WTC11 (cell line): ENCODE measurements around the gene U2SURP. TPM values are rescaled to one million over a fixed set of nuclear protein-coding genes. Genes with fewer than 3 reads are reported as not detected.

Experiments used
- ATAC-seq: fragments of 200-7000 bp; cut with Tn5 transposase; 2 replicates; pipeline ENCODE4 v1.10.0; 2021; ENCODE audit warnings: mild to moderate bottlenecking, moderate library complexity
- CTCF ChIA-PET: fragments of 300-600 bp; sonication (Branson Sonifier 250); formaldehyde crosslinking; loops from one replicate; lab custom pipeline; 2021; ENCODE audit warnings: antibody characterized with exemption; lab: Charles Lee
- POLR2A ChIA-PET: fragments of 350-600 bp; sonication (Branson Sonifier 250); formaldehyde crosslinking; loops from one replicate; lab custom pipeline; 2021; ENCODE audit warnings: antibody characterized with exemption; lab: Charles Lee
- DNase-seq: peaks from one replicate; pipeline ENCODE4 v3.0.0; 2021; ENCODE audit warnings: low spot score
- H3K27ac Mint-ChIP-seq: 2 replicates; pipeline ENCODE4 v1.8.0; 2021; ENCODE audit warnings: mixed read lengths
- H3K27me3 Mint-ChIP-seq: 2 replicates; pipeline ENCODE4 v1.8.0; 2021; ENCODE audit warnings: low read depth, mild to moderate bottlenecking, moderate library complexity, mixed read lengths
- H3K36me3 Mint-ChIP-seq: 2 replicates; pipeline ENCODE4 v1.8.0; 2021; ENCODE audit warnings: mixed read lengths
- H3K4me1 Mint-ChIP-seq: 2 replicates; pipeline ENCODE4 v1.8.0; 2022; ENCODE audit warnings: mixed read lengths
- H3K4me3 Mint-ChIP-seq: 2 replicates; pipeline ENCODE4 v1.8.0; 2021; ENCODE audit warnings: mild to moderate bottlenecking, moderate library complexity, mixed read lengths
- H3K9me3 Mint-ChIP-seq: 2 replicates; pipeline ENCODE4 v1.8.0; 2021; ENCODE audit warnings: mixed read lengths
- AR ChIP-seq: fragments of 250-450 bp; sonication (Bioruptor Pico); IDR thresholded peaks from 2 replicates; pipeline ENCODE4 v1.9.0; 2021; ENCODE audit warnings: mild to moderate bottlenecking
- ARID4B ChIP-seq: sonication (generic); formaldehyde crosslinking; IDR thresholded peaks from 2 replicates; pipeline ENCODE4 v1.8.0; 2023; ENCODE audit warnings: missing genetic modification reagents, mild to moderate bottlenecking, borderline replicate concordance
- CREB1 ChIP-seq: sonication (generic); formaldehyde crosslinking; IDR thresholded peaks from 2 replicates; pipeline ENCODE4 v1.8.0; 2023; ENCODE audit warnings: mild to moderate bottlenecking, missing genetic modification reagents
- E2F1 ChIP-seq: sonication (generic); formaldehyde crosslinking; IDR thresholded peaks from 2 replicates; pipeline ENCODE4 v1.8.0; 2022; ENCODE audit warnings: mild to moderate bottlenecking, missing genetic modification reagents
- FOXJ3 ChIP-seq: sonication (generic); formaldehyde crosslinking; IDR thresholded peaks from 2 replicates; pipeline ENCODE4 v1.9.0; 2021; ENCODE audit warnings: missing genetic modification reagents, mild to moderate bottlenecking, borderline replicate concordance
- IRF1 ChIP-seq: sonication (generic); formaldehyde crosslinking; IDR thresholded peaks from 2 replicates; pipeline ENCODE4 v1.8.0; 2023; ENCODE audit warnings: missing genetic modification reagents
- IRF2 ChIP-seq: sonication (generic); formaldehyde crosslinking; IDR thresholded peaks from 2 replicates; pipeline ENCODE4 v1.8.0; 2022; ENCODE audit warnings: low read depth, missing genetic modification reagents, borderline replicate concordance
- JUN ChIP-seq: sonication (generic); formaldehyde crosslinking; IDR thresholded peaks from 2 replicates; pipeline ENCODE4 v1.8.0; 2023; ENCODE audit warnings: mild to moderate bottlenecking, missing genetic modification reagents
- MLX ChIP-seq: sonication (generic); formaldehyde crosslinking; IDR thresholded peaks from 2 replicates; pipeline ENCODE4 v1.8.1; 2023; ENCODE audit warnings: mild to moderate bottlenecking, missing genetic modification reagents, moderate library complexity
- MXD4 ChIP-seq: fragments of 250-450 bp; sonication (Bioruptor Pico); IDR thresholded peaks from 2 replicates; pipeline ENCODE4 v1.8.0; 2021; ENCODE audit warnings: mild to moderate bottlenecking, moderate library complexity, borderline replicate concordance
- MYBL2 ChIP-seq: sonication (generic); formaldehyde crosslinking; IDR thresholded peaks from 2 replicates; pipeline ENCODE4 v1.8.1; 2023; ENCODE audit warnings: mild to moderate bottlenecking, moderate library complexity, missing genetic modification reagents
- NFATC4 ChIP-seq: fragments of 250-450 bp; sonication (Bioruptor Pico); IDR thresholded peaks from 2 replicates; pipeline ENCODE4 v1.9.0; 2021; ENCODE audit warnings: mild to moderate bottlenecking
- NFE2L1 ChIP-seq: sonication (generic); formaldehyde crosslinking; IDR thresholded peaks from 2 replicates; pipeline ENCODE4 v1.8.1; 2023; ENCODE audit warnings: missing genetic modification reagents
- PRDM15 ChIP-seq: sonication (generic); formaldehyde crosslinking; IDR thresholded peaks from 2 replicates; pipeline ENCODE4 v1.8.0; 2022; ENCODE audit warnings: missing genetic modification reagents
- PRRX2 ChIP-seq: fragments of 250-450 bp; sonication (Bioruptor Pico); IDR thresholded peaks from 2 replicates; pipeline ENCODE4 v1.8.0; 2021; ENCODE audit warnings: mild to moderate bottlenecking
- RORB ChIP-seq: fragments of 250-450 bp; sonication (Bioruptor Pico); IDR thresholded peaks from 2 replicates; pipeline ENCODE4 v1.9.0; 2021; ENCODE audit warnings: mild to moderate bottlenecking
- TEAD4 ChIP-seq: sonication (generic); formaldehyde crosslinking; IDR thresholded peaks from 2 replicates; pipeline ENCODE4 v1.8.0; 2022; ENCODE audit warnings: mild to moderate bottlenecking, missing genetic modification reagents
- ZBTB21 ChIP-seq: sonication (generic); formaldehyde crosslinking; IDR thresholded peaks from 2 replicates; pipeline ENCODE4 v1.8.1; 2023; ENCODE audit warnings: mild to moderate bottlenecking, missing genetic modification reagents, borderline replicate concordance
- ZMAT4 ChIP-seq: fragments of 250-450 bp; sonication (Bioruptor Pico); IDR thresholded peaks from 2 replicates; pipeline ENCODE4 v1.9.0; 2021; ENCODE audit warnings: mild to moderate bottlenecking
- ZNF121 ChIP-seq: sonication (generic); formaldehyde crosslinking; IDR thresholded peaks from 2 replicates; pipeline ENCODE4 v1.8.0; 2023; ENCODE audit warnings: missing genetic modification reagents
- ZNF263 ChIP-seq: sonication (generic); formaldehyde crosslinking; IDR thresholded peaks from 2 replicates; pipeline ENCODE4 v1.8.1; 2022; ENCODE audit warnings: low read depth, mild to moderate bottlenecking, moderate library complexity, missing genetic modification reagents
- ZNF671 ChIP-seq: fragments of 250-450 bp; sonication (Bioruptor Pico); IDR thresholded peaks from 2 replicates; pipeline ENCODE4 v1.8.0; 2021; ENCODE audit warnings: mild to moderate bottlenecking
- total RNA-seq: library from RNA; stranded (reverse); gene quantifications from 3 replicates; pipeline ENCODE4 v1.2.3, GENCODE V29; 2021

U2SURP gene
- total RNA-seq, 1 experiment from 2014 or later = 133 TPM

GRCh38 chr3:143054011-143054410, 52.6 kb downstream of the U2SURP start:
- DNase-seq = no peak
- Mint-ChIP-seq H3K27me3 (no peaks in the 10 kb centered on the region), H3K4me1 (0 out of 2 replicates have a peak, but pooled peaks cover 2% of the 10 kb centered on the region), H3K36me3 (peaks cover 56% of the 10 kb centered on the region), H3K9me3 (no peaks in the 10 kb centered on the region), H3K4me3 (no peak overlapping the region), H3K27ac (no peak overlapping the region)
- POLR2A ChIA-PET = no interaction called here
- CTCF ChIA-PET = no interaction called here
- TF ChIP-seq NFE2L1 (no peak), E2F1 (CRISPR knock-in tag) (no peak), ZNF263 (CRISPR knock-in tag) (no peak), ARID4B (CRISPR knock-in tag) (no peak), JUN (CRISPR knock-in tag) (no peak), FOXJ3 (CRISPR knock-in tag) (no peak), ZBTB21 (CRISPR knock-in tag) (no peak), IRF2 (no peak), CREB1 (CRISPR knock-in tag) (no peak)
- no peak for ATAC-seq

GRCh38 chr3:143056372-143056771, 55.0 kb downstream of the U2SURP start:
- H3K27me3 Mint-ChIP-seq = no peaks in the 10 kb centered on the region
- no peak overlapping the region for H3K4me3 Mint-ChIP-seq
- ATAC-seq (no peak), DNase-seq (no peak)
- TF ChIP-seq AR (CRISPR knock-in tag) (no peak), IRF2 (no peak), NFATC4 (no peak), TEAD4 (no peak), ZNF671 (CRISPR knock-in tag) (no peak), IRF1 (CRISPR knock-in tag) (no peak), ZMAT4 (CRISPR knock-in tag) (no peak), NFE2L1 (no peak), MXD4 (CRISPR knock-in tag) (no peak), RORB (CRISPR knock-in tag) (no peak), PRDM15 (no peak), MLX (CRISPR knock-in tag) (no peak), ZNF121 (CRISPR knock-in tag) (no peak), MYBL2 (CRISPR knock-in tag) (no peak), PRRX2 (CRISPR knock-in tag) (no peak)
- no peak overlapping the region for H3K27ac Mint-ChIP-seq
- 0 out of 2 replicates have a peak, but pooled peaks cover 5% of the 10 kb centered on the region for H3K4me1 Mint-ChIP-seq
- no peaks in the 10 kb centered on the region for H3K9me3 Mint-ChIP-seq
- peaks cover 45% of the 10 kb centered on the region for H3K36me3 Mint-ChIP-seq
- ChIA-PET CTCF (no interaction called here), POLR2A (no interaction called here)
